ENCODE results near the gene PPP1R18. TPM values are rescaled to one million over a fixed set of nuclear protein-coding genes. Genes with fewer than 3 reads are reported as not detected.
A peak's percentile ranks its signal among the peaks of the same experiment; 100 is the strongest.
"Not testable (repeated sequence)": the region's sequence is repeated elsewhere in the genome, so short reads cannot be mapped to it uniquely, and the experiment has no call there.

The PPP1R18 gene
- total RNA-seq, 1 experiment from 2014 or later, result 49.9 TPM

- peaks cover 24% of the 10 kb centered on the region for H3F3A ChIP-seq (ENCODE audit: low read length, unreplicated experiment)
- H3K9ac ChIP-seq (ENCODE audit: low read length), result no peak overlapping the region
- peak overlapping the region; percentile 18; the same call in 1 of the 2 replicates for H3K27ac ChIP-seq (ENCODE audit: low read length)
- no peaks in the 10 kb centered on the region for H3K9me3 ChIP-seq (ENCODE audit: low read length)
- no peak overlapping the region for H2AFZ ChIP-seq (ENCODE audit: low read length)
- H3K4me1 ChIP-seq (ENCODE audit: insufficient read depth, low read length), result peaks cover 16% of the 10 kb centered on the region
- peaks cover 49% of the 10 kb centered on the region for H3K36me3 ChIP-seq (ENCODE audit: low read depth, low read length)
- ChIA-PET CTCF (no interaction called here), POLR2A (ENCODE audit: unreplicated experiment) (no interaction called here)
- ATAC-seq (peak; percentile 21), DNase-seq (peak; percentile 61)
- H3K79me2 ChIP-seq (ENCODE audit: low read length), result peaks cover 44% of the 10 kb centered on the region
- no TSS peak for BruUV-seq (replicated peaks)
- H3K4me3 ChIP-seq (ENCODE audit: low read length), result no peak overlapping the region
- no peaks in the 10 kb centered on the region for H3K27me3 ChIP-seq (ENCODE audit: low read length)
- H3K9me2 ChIP-seq (replicated peaks; ENCODE audit: low read length), result no peaks in the 10 kb centered on the region
- TF ChIP-seq EZH2 (IDR thresholded peaks at IDR 0.05; ENCODE audit: low read length, unreplicated experiment) (no peak), EZH2phosphoT487 (IDR thresholded peaks at IDR 0.05; ENCODE audit: borderline replicate concordance, low read length) (no peak), CTCF (conservative IDR thresholded peaks at IDR 0.05; ENCODE audit: low read depth, low read length) (no peak)
- intact Hi-C loops (cut with micrococcal nuclease), result loop anchor here (1.0 to 10.0 kb wide), 3 partner anchors 151 to 361 kb away; partner anchors contain the start of gene HLA-E
- peaks cover 32% of the 10 kb centered on the region for H4K20me1 ChIP-seq (ENCODE audit: low read length)
- no peak overlapping the region for H3K4me2 ChIP-seq (ENCODE audit: low read length)
Measured at GRCh38 chr6:30725713-30726505, 39.5 kb upstream of the PPP1R18 start.

- peaks cover 32% of the 10 kb centered on the region for H4K20me1 ChIP-seq (ENCODE audit: low read length)
- no peaks in the 10 kb centered on the region for H3K27me3 ChIP-seq (ENCODE audit: low read length)
- no peaks in the 10 kb centered on the region for H3K9me2 ChIP-seq (replicated peaks; ENCODE audit: low read length)
- peak overlapping the region; percentile 20; the same call in 1 of the 2 replicates for H3K4me2 ChIP-seq (ENCODE audit: low read length)
- peaks cover 12% of the 10 kb centered on the region for H3K4me1 ChIP-seq (ENCODE audit: insufficient read depth, low read length)
- DNase-seq (no peak), ATAC-seq (no peak)
- no peak overlapping the region for H3K4me3 ChIP-seq (ENCODE audit: low read length)
- peak overlapping the region; percentile 2; the same call in 1 of the 2 replicates for H3K27ac ChIP-seq (ENCODE audit: low read length)
- TF ChIP-seq CTCF (conservative IDR thresholded peaks at IDR 0.05; ENCODE audit: low read depth, low read length) (no peak), EZH2phosphoT487 (IDR thresholded peaks at IDR 0.05; ENCODE audit: borderline replicate concordance, low read length) (no peak), EZH2 (IDR thresholded peaks at IDR 0.05; ENCODE audit: low read length, unreplicated experiment) (no peak)
- intact Hi-C loops (cut with micrococcal nuclease), result loop anchor here (1.0 to 10.0 kb wide), 4 partner anchors 152 to 362 kb away; partner anchors contain the start of gene HLA-E
- no peak overlapping the region for H3K9ac ChIP-seq (ENCODE audit: low read length)
- POLR2A ChIA-PET (ENCODE audit: unreplicated experiment), result interaction anchor here (0.7 kb wide), 1 partner anchor 44 kb away, joined by 3 read pairs; no protein-coding TSS in a partner anchor
- no TSS peak for BruUV-seq (replicated peaks)
- H3K79me2 ChIP-seq (ENCODE audit: low read length), result peaks cover 52% of the 10 kb centered on the region
- H3K9me3 ChIP-seq (ENCODE audit: low read length), result no peaks in the 10 kb centered on the region
- CTCF ChIA-PET, result no interaction called here
- H3K36me3 ChIP-seq (ENCODE audit: low read depth, low read length), result peaks cover 44% of the 10 kb centered on the region
- no peak overlapping the region for H2AFZ ChIP-seq (ENCODE audit: low read length)
- peaks cover 29% of the 10 kb centered on the region for H3F3A ChIP-seq (ENCODE audit: low read length, unreplicated experiment)
Measured at GRCh38 chr6:30724906-30725667, 38.6 kb upstream of the PPP1R18 start.

- Histone ChIP-seq H3K79me2 (ENCODE audit: low read length) (peaks cover 60% of the 10 kb centered on the region), H3F3A (ENCODE audit: low read length, unreplicated experiment) (peaks cover 29% of the 10 kb centered on the region), H3K4me1 (ENCODE audit: insufficient read depth, low read length) (peaks cover 18% of the 10 kb centered on the region), H3K27ac (ENCODE audit: low read length) (peak overlapping the region; percentile 2; the same call in 1 of the 2 replicates), H3K36me3 (ENCODE audit: low read depth, low read length) (peaks cover 37% of the 10 kb centered on the region), H4K20me1 (ENCODE audit: low read length) (peaks cover 32% of the 10 kb centered on the region), H3K4me2 (ENCODE audit: low read length) (peak overlapping the region; percentile 91; the same call in 1 of the 2 replicates)
- BruUV-seq (replicated peaks), result TSS peak; percentile 13
- intact Hi-C loops (cut with micrococcal nuclease), result loop anchor here (5.0 to 10.0 kb wide), 2 partner anchors 182 to 239 kb away; partner anchors contain the start of gene HLA-E
- H3K9ac ChIP-seq (ENCODE audit: low read length); CTCF ChIA-PET; H3K4me3 ChIP-seq (ENCODE audit: low read length); H3K9me2 ChIP-seq (replicated peaks; ENCODE audit: low read length); DNase-seq; H2AFZ ChIP-seq (ENCODE audit: low read length); H3K27me3 ChIP-seq (ENCODE audit: low read length); ATAC-seq; H3K9me3 ChIP-seq (ENCODE audit: low read length): not testable (repeated sequence)
- POLR2A ChIA-PET (ENCODE audit: unreplicated experiment), result interaction anchor here (0.7 kb wide), 1 partner anchor 45 kb away, joined by 3 read pairs; no protein-coding TSS in a partner anchor
Measured at GRCh38 chr6:30723843-30724741, 37.6 kb upstream of the PPP1R18 start.

Data from PC-3 (cell line).